ENCODE data around the gene IDI1.
"Not testable (repeated sequence)": the region's sequence is repeated elsewhere in the genome, so short reads cannot be mapped to it uniquely, and the experiment has no call there.

Gene IDI1

GRCh38 chr10:1064964-1065247 lies 16.0 kb upstream of the IDI1 start:
- no peak for DNase-seq (ENCODE audit: low read depth in 1 of 2, low spot score in 1 of 2)

- no peak for DNase-seq (ENCODE audit: low read depth in 1 of 2, low spot score in 1 of 2)
Measured at GRCh38 chr10:1063232-1063865, 14.4 kb upstream of the IDI1 start.

GRCh38 chr10:1061930-1062774 lies 13.2 kb upstream of the IDI1 start:
- no peak for DNase-seq (ENCODE audit: low read depth in 1 of 2, low spot score in 1 of 2)

GRCh38 chr10:1059902-1060301 lies 11.0 kb upstream of the IDI1 start:
- no peak for DNase-seq (ENCODE audit: low read depth in 1 of 2, low spot score in 1 of 2)

GRCh38 chr10:1058017-1058416 lies 9.1 kb upstream of the IDI1 start:
- no peak for DNase-seq (ENCODE audit: low read depth in 1 of 2, low spot score in 1 of 2)

GRCh38 chr10:1057106-1057657 lies 8.3 kb upstream of the IDI1 start:
- DNase-seq (ENCODE audit: low read depth in 1 of 2, low spot score in 1 of 2) = no peak

- DNase-seq (ENCODE audit: low read depth in 1 of 2, low spot score in 1 of 2) = peak; percentile 72 to 84
Measured at GRCh38 chr10:1056326-1057105, 7.6 kb upstream of the IDI1 start, which contains the start of gene WDR37. Gene WDR37, plus strand, starts transcription at chr10:1056385. Its CDS starts 15,771 bp downstream, at chr10:1072156.

- no peak for DNase-seq (ENCODE audit: low read depth in 1 of 2, low spot score in 1 of 2)
Measured at GRCh38 chr10:1054684-1055083, 5.8 kb upstream of the IDI1 start.

GRCh38 chr10:1050554-1050953 lies 1.6 kb upstream of the IDI1 start:
- DNase-seq (ENCODE audit: low read depth in 1 of 2, low spot score in 1 of 2) = no peak

GRCh38 chr10:1050145-1050544 lies 1.2 kb upstream of the IDI1 start:
- DNase-seq (ENCODE audit: low read depth in 1 of 2, low spot score in 1 of 2) = no peak

- no peak for DNase-seq (ENCODE audit: low read depth in 1 of 2, low spot score in 1 of 2)
Measured at GRCh38 chr10:1049425-1049958, 573 bp upstream of the IDI1 start.

- DNase-seq (ENCODE audit: low read depth in 1 of 2, low spot score in 1 of 2) = no peak
Measured at GRCh38 chr10:1048349-1048731, 579 bp downstream of the IDI1 start.

GRCh38 chr10:1047937-1048336 lies 982 bp downstream of the IDI1 start:
- no peak for DNase-seq (ENCODE audit: low read depth in 1 of 2, low spot score in 1 of 2)

- DNase-seq (ENCODE audit: low read depth in 1 of 2, low spot score in 1 of 2) = no peak
Measured at GRCh38 chr10:1045415-1045814, 3.5 kb downstream of the IDI1 start.

- no peak for DNase-seq (ENCODE audit: low read depth in 1 of 2, low spot score in 1 of 2)
Measured at GRCh38 chr10:1044964-1045363, 4.0 kb downstream of the IDI1 start.

GRCh38 chr10:1044146-1044545 lies 4.8 kb downstream of the IDI1 start:
- DNase-seq (ENCODE audit: low read depth in 1 of 2, low spot score in 1 of 2) = no peak

- no peak for DNase-seq (ENCODE audit: low read depth in 1 of 2, low spot score in 1 of 2)
Measured at GRCh38 chr10:1043532-1043995, 5.4 kb downstream of the IDI1 start.

- no peak for DNase-seq (ENCODE audit: low read depth in 1 of 2, low spot score in 1 of 2)
Measured at GRCh38 chr10:1041514-1041913, 7.4 kb downstream of the IDI1 start.

GRCh38 chr10:1040133-1040532 lies 8.8 kb downstream of the IDI1 start:
- no peak for DNase-seq (ENCODE audit: low read depth in 1 of 2, low spot score in 1 of 2)

- not testable (repeated sequence) for DNase-seq (ENCODE audit: low read depth in 1 of 2, low spot score in 1 of 2)
Measured at GRCh38 chr10:1038769-1039168, 10.2 kb downstream of the IDI1 start.

GRCh38 chr10:1037098-1037497 lies 11.8 kb downstream of the IDI1 start:
- no peak for DNase-seq (ENCODE audit: low read depth in 1 of 2, low spot score in 1 of 2)
